ENCODE results near the gene PLVAP.

DNA sequence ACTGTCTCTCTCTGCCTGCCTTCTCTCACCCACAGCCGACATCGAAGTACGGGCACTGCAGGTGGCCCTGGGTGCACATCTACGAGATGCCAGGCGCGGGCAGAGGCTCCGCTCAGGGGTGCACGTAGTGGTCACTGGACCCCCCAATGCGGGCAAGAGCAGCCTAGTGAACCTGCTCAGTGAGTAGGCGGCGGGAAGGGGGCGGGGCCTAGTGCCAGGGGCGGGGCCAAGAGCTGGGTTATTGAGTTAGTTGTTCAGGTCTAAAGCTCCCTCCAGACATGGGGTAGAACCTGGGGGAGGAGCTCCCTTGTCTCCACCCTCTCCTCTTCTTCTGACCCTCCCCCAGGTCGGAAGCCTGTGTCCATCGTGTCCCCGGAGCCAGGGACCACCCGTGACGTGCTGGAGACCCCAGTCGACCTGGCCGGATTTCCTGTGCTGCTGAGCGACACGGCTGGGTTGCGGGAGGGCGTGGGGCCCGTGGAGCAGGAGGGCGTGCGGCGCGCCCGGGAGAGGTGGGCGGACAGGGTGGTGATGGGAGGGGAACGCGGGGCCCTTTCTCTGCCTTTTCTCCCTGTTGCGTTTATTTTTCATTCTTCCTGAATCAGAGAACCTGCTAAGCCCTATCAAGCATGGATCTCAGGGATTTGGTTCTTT is 37.9 kb downstream of the PLVAP start:
- TF ChIP-seq TCF7L2 (IDR thresholded peaks at IDR 0.05; ENCODE audit: borderline replicate concordance, low read depth, low read length) (no peak), ZNF544 (tag by site-specific recombination; IDR thresholded peaks at IDR 0.05) (no peak), SETDB1 (IDR thresholded peaks at IDR 0.05; ENCODE audit: insufficient read length, low read length) (no peak), ZNF560 (tag by site-specific recombination; IDR thresholded peaks at IDR 0.05; ENCODE audit: borderline replicate concordance) (no peak), REPIN1 (tag by site-specific recombination; IDR thresholded peaks at IDR 0.05; ENCODE audit: low read depth) (no peak), ZNF610 (tag by site-specific recombination; IDR thresholded peaks at IDR 0.05; ENCODE audit: borderline replicate concordance) (no peak), ZNF350 (tag by site-specific recombination; IDR thresholded peaks at IDR 0.05) (no peak), ZNF132 (tag by site-specific recombination; IDR thresholded peaks at IDR 0.05; ENCODE audit: borderline replicate concordance) (no peak)
- TF ChIP-seq, protein P1, sequence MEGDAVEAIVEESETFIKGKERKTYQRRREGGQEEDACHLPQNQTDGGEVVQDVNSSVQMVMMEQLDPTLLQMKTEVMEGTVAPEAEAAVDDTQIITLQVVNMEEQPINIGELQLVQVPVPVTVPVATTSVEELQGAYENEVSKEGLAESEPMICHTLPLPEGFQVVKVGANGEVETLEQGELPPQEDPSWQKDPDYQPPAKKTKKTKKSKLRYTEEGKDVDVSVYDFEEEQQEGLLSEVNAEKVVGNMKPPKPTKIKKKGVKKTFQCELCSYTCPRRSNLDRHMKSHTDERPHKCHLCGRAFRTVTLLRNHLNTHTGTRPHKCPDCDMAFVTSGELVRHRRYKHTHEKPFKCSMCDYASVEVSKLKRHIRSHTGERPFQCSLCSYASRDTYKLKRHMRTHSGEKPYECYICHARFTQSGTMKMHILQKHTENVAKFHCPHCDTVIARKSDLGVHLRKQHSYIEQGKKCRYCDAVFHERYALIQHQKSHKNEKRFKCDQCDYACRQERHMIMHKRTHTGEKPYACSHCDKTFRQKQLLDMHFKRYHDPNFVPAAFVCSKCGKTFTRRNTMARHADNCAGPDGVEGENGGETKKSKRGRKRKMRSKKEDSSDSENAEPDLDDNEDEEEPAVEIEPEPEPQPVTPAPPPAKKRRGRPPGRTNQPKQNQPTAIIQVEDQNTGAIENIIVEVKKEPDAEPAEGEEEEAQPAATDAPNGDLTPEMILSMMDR (tag by site-specific recombination; IDR thresholded peaks at IDR 0.05): no peak

Measured in HEK293 (cell line).